Cardiac muscle cell (in vitro differentiated cells and primary cell): ENCODE measurements around the gene NAA80. TPM values are rescaled to one million over a fixed set of nuclear protein-coding genes. Genes with fewer than 3 reads are reported as not detected.

Experiments
- DNase-seq, 2 donors: peaks; one replicate each; pipeline versions ENCODE4 v3.0.0 to v3.0.0-alpha.2; 2010 to 2017; ENCODE audit warnings: low read depth in 1 of 2, low spot score in 1 of 2
- H3K27ac ChIP-seq: fragments of 200-600 bp; sonication (generic); 2 replicates; pipeline ENCODE4 v1.5.1; 2016
- H3K27me3 ChIP-seq: fragments of 200-600 bp; sonication (generic); 2 replicates; pipeline ENCODE4 v1.6.0; 2016; ENCODE audit warnings: control low read depth
- H3K36me3 ChIP-seq: fragments of 200-600 bp; sonication (generic); 2 replicates; pipeline ENCODE4 v1.5.1; 2016; ENCODE audit warnings: control low read depth
- H3K4me1 ChIP-seq: fragments of 200-600 bp; sonication (generic); 2 replicates; pipeline ENCODE4 v1.8.1; 2017; ENCODE audit warnings: low read depth, mild to moderate bottlenecking, mixed run types
- H3K4me3 ChIP-seq: fragments of 200-600 bp; sonication (generic); 2 replicates; pipeline ENCODE4 v1.5.1; 2016; ENCODE audit warnings: mild to moderate bottlenecking
- H3K9me3 ChIP-seq: fragments of 200-600 bp; sonication (generic); 2 replicates; pipeline ENCODE4 v1.5.1; 2017; ENCODE audit warnings: low read depth, mild to moderate bottlenecking, control low read depth
- polyA plus RNA-seq: library from polyadenylated mRNA; unstranded; fragments of >200 nt; fragmentation: Nextera tagmentation; extraction: Ambion mirVana; gene quantifications from 2 replicates; pipeline ENCODE4 v1.2.1, GENCODE V29; 2016
- total RNA-seq: library from RNA; depleted of rRNA; stranded (reverse); fragments of >200 nt; gene quantifications from 2 replicates; pipeline ENCODE4 v1.2.3, GENCODE V29; 2016
- TF ChIP-seq, protein P1 (sequence below): IDR thresholded peaks from 2 replicates; pipeline ENCODE4 v1.5.1; 2012; ENCODE audit warnings: low read depth, mild to moderate bottlenecking, low read length

Gene NAA80
- total and polyA plus RNA-seq, 2 experiments from 2014 or later, result 35.6 to 40.4 TPM

DNA sequence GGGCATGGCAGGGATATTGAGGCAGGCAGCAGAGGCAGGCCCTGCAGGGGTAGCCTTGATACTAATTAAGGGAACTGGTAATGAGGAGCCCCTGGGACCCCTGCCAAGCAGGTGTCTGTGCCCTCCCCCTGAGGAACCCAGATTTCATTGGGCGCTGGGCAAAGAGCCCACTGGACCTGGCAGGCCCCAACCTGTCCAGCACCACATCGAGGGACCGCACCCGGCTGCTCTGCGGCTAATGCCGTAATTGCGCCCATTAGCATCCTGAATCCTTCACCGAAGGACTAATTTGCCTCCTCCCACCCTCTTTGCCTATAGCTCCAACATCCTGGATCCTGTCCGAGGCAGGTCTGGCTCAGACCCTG lies 44.0 kb downstream of the NAA80 start:
- TF ChIP-seq, protein P1, sequence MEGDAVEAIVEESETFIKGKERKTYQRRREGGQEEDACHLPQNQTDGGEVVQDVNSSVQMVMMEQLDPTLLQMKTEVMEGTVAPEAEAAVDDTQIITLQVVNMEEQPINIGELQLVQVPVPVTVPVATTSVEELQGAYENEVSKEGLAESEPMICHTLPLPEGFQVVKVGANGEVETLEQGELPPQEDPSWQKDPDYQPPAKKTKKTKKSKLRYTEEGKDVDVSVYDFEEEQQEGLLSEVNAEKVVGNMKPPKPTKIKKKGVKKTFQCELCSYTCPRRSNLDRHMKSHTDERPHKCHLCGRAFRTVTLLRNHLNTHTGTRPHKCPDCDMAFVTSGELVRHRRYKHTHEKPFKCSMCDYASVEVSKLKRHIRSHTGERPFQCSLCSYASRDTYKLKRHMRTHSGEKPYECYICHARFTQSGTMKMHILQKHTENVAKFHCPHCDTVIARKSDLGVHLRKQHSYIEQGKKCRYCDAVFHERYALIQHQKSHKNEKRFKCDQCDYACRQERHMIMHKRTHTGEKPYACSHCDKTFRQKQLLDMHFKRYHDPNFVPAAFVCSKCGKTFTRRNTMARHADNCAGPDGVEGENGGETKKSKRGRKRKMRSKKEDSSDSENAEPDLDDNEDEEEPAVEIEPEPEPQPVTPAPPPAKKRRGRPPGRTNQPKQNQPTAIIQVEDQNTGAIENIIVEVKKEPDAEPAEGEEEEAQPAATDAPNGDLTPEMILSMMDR, result no peak
- H3K4me3 ChIP-seq, result no peak overlapping the region

DNA sequence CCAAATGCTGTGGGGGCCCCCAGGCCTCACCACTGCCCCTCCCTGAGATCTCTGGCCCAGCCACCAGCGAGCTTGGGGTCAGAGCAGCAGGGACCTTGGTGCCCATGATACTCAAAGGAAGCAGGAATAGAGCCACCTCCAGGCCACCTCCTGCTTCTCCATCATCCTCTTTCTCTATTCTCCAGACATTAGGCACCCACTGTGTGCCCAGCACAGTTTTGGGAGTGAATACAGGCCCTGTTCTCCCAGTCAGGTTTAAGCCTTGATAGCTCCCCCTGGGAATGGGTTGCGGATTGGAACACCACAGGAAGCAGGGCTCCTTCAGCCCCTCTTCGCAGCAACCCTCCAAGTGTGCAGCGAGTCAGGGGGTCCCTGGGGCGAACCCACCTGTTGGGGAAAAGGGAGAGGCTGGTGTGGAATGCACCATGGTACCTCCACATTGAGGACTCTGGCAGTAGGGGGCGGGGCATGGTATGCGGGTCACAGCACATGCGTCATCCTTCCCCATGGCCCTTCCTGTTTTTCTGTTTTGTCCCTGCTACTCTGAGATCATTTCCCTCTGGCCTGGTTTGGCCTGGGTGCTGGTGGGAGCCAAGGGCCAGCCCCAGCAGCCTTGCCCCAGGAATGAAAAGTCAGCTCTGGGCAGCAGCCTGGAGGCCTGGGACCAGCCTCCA lies 44.5 kb downstream of the NAA80 start:
- Histone ChIP-seq H3K9me3 (no peaks in the 10 kb centered on the region), H3K27ac (no peak overlapping the region), H3K36me3 (peaks cover 30% of the 10 kb centered on the region), H3K27me3 (no peaks in the 10 kb centered on the region), H3K4me3 (no peak overlapping the region), H3K4me1 (no peaks in the 10 kb centered on the region)
- peak in 1 of 2 donors; percentile 75 for DNase-seq
- TF ChIP-seq, protein P1, result no peak

More for the DNA sequence above, 44.0 kb downstream of the NAA80 start:
- Histone ChIP-seq H3K27ac (no peak overlapping the region), H3K4me1 (peaks cover under 1% of the 10 kb centered on the region), H3K27me3 (no peaks in the 10 kb centered on the region), H3K9me3 (no peaks in the 10 kb centered on the region), H3K36me3 (peaks cover 30% of the 10 kb centered on the region)
- no peak for DNase-seq

DNA sequence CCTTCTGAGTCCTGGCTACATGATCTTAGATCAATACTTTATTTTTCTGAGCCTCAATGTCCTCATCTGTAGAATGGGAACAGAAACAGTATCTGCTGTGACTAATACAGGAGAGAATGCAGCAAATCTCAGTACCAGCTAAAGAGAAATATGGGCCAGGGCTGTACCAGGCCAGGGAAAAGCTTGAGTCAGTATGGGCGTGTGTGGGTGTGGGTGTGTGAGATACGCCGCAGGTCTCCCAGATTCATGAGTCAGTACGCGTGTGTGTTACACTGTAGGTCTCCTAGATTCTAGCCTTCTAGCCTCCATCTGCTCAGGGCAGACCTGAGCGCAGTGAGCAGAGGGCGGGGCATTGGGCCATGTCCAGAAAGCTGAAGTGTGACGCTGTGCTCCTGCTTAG lies 48.0 kb downstream of the NAA80 start:
- Histone ChIP-seq H3K27me3 (no peaks in the 10 kb centered on the region), H3K36me3 (peaks cover 9% of the 10 kb centered on the region), H3K9me3 (no peaks in the 10 kb centered on the region), H3K4me1 (peaks cover 7% of the 10 kb centered on the region), H3K4me3 (no peak overlapping the region), H3K27ac (no peak overlapping the region)
- DNase-seq, result peak in 1 of 2 donors; percentile 73
- TF ChIP-seq, protein P1, result no peak

DNA sequence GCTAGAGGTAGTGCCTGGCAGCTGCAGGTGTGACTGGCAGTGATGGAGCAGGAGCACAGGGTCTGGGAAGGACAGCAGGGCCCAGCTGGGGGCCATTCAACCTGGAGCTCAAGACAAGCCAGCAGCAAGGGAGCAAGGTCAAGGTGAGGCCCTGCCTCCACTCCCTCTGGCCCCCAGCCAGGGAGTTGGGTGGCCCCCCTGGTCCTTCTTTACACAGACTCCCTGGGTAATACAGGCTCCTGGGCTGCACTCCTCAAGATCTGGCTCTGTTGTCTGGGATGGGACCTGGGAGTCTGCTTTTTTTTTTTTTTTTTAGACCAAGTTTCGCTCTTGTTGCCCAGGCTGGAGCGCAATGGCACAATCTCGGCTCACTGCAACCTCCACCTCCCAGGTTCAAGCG lies 48.7 kb downstream of the NAA80 start:
- Histone ChIP-seq H3K4me1 (peaks cover 10% of the 10 kb centered on the region), H3K27ac (no peak overlapping the region), H3K9me3 (no peaks in the 10 kb centered on the region), H3K27me3 (no peaks in the 10 kb centered on the region), H3K36me3 (peaks cover 7% of the 10 kb centered on the region), H3K4me3 (no peak overlapping the region)
- DNase-seq, result no peak
- TF ChIP-seq, protein P1, result no peak

DNA sequence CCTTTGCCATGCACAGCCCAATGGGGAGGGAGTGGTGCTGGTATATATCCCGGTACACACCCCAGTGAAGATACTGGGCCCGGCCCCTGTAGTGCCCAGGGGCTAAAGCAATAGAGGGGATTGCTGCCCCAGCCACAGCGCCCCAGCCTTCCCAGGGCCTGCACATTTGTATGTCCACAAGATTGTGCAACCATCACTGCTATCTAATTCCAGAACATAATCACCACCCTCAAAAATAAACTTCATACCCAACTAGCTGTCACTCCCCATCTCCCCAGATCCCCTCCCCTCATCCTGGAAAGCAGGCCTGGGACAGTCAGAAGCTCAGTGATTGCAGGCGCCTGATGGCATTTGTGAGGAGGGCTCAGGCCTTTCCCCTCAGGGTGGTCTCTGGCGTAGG lies 49.7 kb downstream of the NAA80 start:
- no peak for DNase-seq
- peaks cover 7% of the 10 kb centered on the region for H3K36me3 ChIP-seq
- H3K9me3 ChIP-seq, result no peaks in the 10 kb centered on the region
- peaks cover 13% of the 10 kb centered on the region for H3K4me1 ChIP-seq
- no peak overlapping the region for H3K27ac ChIP-seq
- no peaks in the 10 kb centered on the region for H3K27me3 ChIP-seq
- H3K4me3 ChIP-seq, result no peak overlapping the region
- TF ChIP-seq, protein P1, result no peak
